GM19023 (cell line): ENCODE results near the gene FRMD5.
"Not testable (repeated sequence)": the region's sequence is repeated elsewhere in the genome, so short reads cannot be mapped to it uniquely, and the experiment has no call there.

ENCODE experiments used
- ATAC-seq: cut with Tn5 transposase; IDR thresholded peaks from one replicate; pipeline ENCODE4 v1.9.1; 2021; ENCODE audit warnings: mild to moderate bottlenecking, moderate library complexity; ENCODE audit not compliant: unreplicated experiment

Gene FRMD5

DNA sequence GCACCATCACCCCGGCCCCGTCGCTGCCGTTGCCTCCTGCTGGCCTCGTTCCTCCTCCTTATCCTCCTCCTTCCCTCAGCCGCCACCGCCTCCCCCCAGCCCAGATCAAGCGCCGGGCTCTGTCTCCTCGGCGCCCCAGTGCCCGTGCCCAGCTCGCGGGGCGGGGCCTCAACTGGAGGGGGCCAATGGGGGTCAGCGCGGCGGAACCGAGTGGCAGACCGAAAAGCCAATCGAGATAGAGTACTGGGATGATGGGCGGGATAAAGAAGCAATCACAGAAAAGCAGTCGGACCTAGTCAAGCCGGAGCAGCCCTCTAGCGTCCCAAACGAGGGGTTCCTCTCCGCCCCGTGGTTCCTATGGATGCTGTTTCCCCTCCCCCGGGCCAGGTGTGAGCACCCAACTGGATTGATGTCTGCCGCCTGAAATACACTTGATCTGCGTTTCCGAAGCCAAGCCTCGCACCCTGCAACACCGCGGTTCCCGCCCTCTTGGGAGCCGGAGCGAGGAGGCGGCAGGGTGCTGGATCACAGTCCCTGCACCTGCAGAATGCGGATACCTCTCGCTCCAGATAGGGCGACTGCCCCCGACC is at the start of gene FRMD5:
Gene FRMD5, minus strand, starts transcription at position 121 of the 590 bp plus-strand sequence.
- ATAC-seq = peak; percentile 98

DNA sequence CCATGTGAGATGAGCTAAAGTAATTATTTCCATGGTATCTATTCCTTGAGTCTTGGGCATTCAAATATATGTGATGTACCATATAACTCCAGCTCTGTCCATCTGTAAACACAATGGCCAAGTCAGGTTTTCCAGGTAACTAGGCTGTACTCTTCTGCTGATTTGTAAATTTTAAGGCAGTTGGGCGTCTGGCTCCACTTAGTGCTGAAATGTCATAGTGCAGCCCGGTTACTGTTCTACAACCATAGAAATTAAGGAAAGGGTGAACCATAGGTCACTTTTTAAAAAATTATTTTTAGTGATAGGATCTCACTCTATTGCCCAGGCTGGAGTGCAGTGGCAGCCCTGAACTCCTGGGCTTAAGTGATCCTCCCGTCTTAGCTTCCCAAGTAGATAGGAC is 48.8 kb upstream of the FRMD5 start:
- ATAC-seq = no peak

DNA sequence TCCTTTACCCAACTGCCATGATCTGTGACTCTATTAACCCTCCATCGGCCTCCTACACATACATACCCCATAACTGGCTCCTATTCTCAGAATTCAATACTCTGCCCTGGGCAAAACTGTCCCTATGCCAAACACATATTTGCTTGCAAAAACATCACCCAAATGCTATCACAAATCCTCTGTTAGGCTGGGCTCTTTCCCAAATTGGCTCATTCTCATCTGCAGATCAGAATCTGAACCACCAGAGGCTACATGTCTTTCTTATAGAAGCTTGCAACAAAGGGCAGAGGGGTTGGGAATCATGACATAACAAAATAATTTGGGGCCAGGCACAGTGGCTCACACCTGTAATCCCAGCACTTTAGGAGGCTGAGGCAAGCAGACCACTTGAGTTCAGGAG is 48.1 kb upstream of the FRMD5 start:
- no peak for ATAC-seq

DNA sequence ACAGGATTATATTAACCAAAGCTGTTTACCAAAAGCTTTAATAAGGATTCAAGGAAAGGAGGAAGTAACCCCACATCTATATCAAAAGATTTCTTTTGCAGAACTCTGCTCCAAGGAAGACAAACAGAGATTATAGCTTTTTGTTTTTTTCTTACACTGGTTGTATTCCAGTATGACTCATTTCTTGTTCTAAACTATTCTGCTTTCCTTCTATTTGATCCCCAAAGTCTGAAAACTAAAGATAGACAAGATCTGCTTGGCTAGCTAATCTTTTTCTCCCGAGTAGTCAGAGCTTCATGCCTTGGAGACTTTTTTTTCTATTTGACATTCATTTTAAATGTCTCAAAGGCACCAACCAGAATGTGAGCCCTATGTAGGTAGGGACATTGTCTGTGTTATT is 36.8 kb upstream of the FRMD5 start:
- ATAC-seq = no peak

DNA sequence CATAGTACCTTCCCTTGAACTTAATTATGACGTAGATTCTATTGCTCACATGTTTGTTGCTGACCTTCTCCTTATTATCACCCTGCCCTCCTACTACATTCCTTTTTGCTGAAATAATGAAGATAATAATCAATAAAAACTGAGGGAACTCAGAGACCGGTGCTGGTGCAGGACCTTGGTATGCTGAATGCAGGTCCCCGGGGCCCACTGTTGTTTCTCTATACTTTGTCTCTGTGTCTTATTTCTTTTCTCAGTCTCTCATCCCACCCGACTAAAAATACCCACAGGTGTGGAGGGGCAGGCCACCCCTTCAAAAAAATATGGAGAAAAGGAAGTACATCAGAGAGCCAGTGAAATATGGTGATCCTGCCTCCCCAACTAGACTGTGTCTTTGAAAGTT is 34.2 kb upstream of the FRMD5 start:
- ATAC-seq = not testable (repeated sequence)

DNA sequence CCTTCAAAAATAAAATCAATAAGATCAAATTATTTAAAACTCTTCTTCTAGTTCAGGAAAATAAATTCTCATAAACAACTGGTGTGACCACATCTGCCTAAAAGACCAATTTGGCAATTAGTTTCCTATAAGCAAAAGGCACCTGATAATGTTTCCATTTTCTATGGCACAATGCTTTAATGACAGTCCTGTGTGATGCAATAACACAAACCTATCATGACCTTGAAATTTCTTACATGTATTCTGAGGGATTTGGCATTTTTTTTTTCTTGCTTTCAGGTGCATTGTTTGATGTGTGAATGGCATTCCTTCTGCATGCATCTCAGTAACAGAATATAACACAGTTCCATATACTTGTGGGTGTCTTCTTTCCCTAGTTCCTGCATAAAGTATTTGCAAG is 32.5 kb upstream of the FRMD5 start:
- ATAC-seq = no peak

DNA sequence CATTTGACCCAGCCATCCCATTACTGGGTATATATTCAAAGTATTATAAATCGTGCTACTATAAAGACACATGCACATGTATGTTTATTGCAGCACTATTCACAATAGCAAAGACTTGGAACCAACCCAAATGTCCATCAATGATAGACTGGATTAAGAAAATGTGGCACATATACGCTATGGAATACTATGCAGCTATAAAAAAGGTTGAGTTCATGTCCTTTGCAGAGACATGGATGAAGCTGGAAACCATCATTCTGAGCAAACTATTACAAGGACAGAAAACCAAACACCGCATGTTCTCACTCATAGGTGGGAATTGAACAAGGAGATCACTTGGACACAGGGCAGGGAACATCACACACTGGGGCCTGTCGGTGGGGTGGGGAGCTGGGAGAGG is 31.9 kb upstream of the FRMD5 start:
- ATAC-seq = not testable (repeated sequence)

DNA sequence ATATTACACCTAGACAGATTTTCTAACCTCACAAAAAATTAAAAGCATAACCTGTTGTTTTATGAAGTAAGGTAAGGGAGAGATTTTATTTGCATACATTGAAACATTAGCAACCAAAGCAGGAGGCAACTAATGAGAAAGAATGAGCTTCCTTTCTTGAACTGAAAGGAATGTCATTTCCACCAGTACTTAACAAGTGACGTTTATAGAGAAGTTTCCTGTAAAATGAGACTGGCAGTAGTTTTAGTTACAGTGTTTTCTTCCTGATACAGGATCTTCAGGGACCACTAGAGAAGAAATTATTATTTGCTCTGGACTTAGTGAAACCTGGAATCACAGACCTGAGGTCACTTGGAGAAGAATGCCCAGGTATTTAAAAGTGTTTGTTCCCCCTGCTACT is 27.4 kb upstream of the FRMD5 start:
- no peak for ATAC-seq

DNA sequence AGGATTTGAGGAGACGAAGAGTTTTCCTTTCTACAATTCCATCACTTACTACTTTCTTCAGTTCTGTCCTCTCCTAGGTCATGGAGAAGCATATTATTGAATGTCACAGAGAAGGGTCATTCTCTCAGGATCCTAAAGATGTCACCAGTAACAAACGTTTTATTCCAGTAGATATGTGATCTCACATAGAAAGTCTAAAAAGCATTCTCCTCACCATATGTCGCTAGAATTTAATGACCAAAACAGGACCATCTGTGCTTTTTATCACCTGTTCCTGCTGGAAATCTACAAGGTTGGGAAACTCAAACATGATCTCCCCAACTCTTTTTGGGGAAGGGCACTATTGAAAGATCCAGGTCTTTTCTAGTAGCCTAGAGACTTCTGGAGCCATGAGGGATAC is 24.0 kb upstream of the FRMD5 start:
- ATAC-seq = no peak

DNA sequence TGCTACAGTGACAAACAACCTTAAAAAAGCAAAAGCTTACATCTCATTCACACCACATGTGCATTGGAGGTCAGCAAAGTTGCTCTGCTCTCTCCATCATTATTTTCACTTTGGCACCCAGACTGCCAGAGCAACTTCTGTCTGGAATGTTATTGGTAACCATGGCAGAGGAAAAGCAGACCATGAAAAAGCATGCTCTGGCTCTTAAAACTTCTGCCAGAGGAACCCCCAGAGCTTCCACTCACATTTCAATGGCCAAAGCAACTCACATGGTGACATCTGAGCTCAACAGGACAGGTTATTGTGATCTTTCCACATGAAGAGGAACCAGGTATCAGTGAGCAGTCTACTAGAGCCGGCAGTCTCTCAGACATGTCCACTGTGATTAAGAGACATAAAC is 21.9 kb upstream of the FRMD5 start:
- no peak for ATAC-seq

DNA sequence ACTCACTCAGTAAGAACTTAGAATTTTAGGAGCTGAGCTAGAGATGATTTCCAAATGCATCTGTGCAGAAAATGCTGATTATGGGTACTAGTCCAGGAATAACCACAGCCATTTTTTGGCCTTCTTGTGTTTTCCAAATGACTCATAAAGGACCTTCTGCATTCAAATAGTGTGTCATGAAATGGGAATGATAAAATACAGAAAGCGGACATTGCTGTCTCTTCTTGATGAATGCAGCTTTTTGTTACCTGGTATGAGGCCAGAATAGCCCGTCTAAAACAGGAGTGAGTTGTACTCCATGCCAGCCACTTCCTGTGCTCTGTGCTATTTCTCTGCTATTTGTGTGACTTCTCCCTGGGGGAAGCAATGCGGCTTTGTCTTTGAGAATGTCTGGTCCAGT is 20.5 kb upstream of the FRMD5 start:
- no peak for ATAC-seq

DNA sequence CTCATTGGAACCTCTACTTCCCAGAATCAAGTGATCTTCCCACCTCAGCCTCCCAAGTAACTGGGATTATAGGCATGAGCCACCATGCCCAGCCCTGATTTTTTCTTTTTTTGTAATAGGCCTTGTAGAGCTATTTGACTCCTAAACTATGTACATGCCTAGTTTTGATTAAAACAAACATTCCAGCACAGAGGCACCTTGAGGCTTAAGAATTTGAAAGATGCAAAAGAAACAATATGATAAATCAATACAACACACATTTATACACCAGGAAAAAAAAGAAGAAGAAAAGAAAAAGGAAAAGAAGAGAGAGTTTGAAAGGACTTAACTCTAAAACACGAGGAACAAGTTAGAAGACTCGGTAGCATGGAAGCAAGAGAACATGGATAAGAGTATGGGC is 13.9 kb upstream of the FRMD5 start:
- ATAC-seq = no peak

DNA sequence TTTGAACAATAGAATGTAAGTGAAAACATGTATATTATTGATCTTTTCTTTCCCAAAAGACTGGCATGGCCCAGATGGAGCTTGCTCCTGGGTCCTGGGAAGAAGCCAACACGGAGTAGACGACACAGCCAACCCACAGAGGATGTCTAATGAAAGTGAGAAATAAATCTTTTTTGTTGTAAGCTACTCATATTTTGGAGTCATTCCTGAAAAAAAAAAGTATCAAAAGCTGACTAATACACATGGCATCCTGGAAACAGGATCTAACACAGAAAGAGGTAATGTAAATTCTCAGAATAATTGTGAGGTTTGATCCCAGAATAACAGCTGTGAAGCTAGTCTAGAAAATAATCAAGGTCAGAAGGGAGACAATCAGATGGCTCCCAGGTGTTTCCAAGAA is 12.6 kb upstream of the FRMD5 start:
- no peak for ATAC-seq

DNA sequence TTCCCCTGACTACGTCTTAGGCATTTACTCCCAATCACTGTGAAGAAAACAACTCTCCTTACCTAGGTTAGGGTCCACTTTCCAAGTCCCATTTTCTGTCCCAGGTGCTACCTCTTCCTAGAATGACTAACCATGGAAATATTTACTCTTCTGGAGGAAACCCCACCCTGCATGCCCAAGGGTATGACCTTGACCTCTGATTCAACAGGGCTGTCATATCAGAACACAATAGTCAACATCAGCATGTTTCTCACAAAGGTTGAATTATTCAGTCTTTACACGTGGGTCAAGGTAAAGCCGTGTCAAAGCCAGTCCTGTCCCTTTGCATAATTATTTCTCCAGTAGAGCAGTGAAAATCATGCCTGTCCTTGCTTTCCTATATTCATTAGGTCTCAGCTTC is 4.3 kb upstream of the FRMD5 start:
- no peak for ATAC-seq

DNA sequence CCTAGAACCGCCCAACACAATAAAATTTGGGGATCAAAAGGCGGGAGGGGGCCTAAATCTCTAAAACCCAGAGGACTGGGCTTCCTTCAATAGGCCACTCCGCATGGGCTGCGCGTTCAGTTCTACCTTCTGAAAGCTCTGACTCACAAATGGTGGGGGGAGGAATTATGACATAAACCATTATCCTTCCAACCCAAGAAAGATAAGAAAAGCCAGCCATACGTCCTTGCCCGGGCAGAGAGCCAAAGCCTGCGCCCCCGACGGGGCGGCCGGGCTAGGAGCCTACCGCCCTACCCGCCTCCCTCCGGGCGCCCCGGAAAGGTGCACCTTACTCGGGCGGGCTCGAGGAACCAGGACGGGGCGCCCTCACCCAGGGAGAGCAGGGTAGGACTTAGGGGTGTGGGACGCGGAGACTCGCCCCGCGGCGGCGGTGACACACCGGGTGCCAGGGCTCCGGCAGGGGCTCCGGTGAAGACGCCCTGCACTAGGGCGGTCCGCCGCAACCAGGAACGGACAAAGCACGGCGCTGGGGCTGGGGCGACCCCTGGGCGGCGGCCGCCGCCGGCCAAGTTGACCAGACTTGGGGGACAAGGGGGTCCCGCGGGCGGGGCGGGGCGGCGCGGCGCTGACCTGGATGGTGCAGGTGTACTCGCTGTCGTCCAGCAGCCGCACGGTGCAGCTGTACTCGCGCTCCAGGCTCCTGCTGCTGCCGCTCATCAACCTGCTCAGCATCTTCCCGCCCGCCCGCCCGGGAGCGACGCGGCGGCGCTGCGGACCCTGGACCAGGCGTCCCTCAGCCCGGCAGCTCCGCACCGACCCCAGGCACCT is 534 bp downstream of the FRMD5 start:
- ATAC-seq = peak; percentile 29

DNA sequence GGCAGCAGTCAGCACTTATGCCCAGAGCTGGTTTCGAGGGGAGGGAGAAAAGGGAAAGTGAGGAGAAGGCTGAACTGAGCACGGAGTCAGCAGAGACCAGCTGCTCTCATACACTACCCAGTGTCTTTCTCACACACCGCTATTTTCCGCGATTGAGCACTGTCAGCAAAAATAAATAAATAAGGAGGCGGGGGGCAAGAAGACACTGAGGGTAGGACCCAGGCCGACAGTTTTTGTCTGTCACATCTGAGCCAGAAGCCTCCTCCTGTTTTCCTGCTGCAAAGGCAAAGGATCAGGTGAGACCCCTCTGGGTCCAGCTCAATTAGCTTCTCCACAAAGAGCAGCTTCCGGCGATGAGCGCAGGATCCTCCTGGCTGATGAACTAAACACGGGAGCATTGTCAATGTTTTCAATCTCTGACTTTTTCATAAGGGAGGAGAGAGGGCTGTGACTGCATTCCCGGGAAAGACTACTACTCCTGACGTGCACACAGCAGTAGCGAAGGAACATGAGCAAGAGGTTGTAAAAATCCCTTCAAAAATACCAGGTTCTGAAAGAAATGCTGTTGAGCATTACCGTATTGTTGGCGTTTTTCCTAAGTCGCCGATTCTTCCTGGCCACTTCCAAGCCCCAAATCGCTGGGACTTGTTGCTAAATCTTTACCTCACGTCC is 1.3 kb downstream of the FRMD5 start:
- ATAC-seq = no peak

DNA sequence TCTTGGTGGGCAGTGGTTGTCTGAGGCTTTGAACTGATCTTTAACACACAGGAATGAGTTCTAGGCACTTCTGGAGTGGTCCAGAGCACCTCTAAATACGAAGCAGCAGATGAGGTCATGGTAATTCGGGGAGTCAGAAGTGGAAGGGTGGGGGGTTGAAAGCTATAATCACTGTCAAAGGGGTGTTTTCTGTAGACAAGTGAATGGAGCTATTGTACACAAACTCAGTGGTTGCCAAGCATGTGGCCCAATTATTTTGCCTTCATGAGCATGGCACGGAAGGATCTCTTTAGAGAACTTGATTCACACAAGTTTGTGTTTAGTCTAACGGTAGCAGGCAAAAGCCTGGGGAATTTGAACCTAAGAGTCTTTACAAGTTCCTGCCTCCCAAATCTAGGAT is 6.3 kb downstream of the FRMD5 start:
- ATAC-seq = no peak

DNA sequence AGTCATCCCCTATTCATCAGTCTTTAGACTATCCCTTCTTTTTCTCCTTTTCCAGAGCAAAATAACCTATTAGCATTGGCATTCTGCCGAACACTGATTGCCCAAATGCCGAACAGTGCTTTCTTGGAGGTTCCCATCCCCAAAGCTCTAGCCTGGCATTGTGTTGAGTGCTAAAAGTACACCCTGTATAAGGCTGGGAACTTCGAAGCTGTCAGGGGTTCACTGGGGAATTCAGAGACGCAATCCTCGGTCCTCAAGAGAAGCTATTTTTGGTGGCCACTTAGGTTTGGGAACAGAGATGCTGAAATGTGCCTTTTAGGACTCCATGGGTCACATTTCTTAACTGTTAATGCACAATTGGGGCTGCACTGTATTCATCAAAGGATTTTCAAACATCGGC is 8.4 kb downstream of the FRMD5 start:
- no peak for ATAC-seq

DNA sequence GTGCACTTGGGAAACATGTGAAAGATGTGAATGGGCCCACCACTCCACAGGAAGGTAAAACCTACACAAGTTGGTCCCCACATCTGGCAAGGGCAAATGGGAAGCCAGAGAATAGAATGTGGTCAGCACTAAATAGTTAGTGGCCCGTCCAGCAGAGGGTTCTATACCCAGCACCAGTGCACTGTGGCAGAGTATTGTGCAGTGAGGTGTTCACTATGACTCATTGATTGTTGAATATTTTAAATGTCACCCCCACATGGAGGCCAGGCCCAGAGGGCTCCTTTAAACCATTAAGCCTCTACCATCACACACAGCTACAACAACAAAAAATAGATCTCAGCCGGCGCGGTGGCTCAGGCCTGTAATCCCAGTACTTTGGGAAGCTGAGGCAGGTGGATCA is 11.7 kb downstream of the FRMD5 start:
- ATAC-seq = no peak

DNA sequence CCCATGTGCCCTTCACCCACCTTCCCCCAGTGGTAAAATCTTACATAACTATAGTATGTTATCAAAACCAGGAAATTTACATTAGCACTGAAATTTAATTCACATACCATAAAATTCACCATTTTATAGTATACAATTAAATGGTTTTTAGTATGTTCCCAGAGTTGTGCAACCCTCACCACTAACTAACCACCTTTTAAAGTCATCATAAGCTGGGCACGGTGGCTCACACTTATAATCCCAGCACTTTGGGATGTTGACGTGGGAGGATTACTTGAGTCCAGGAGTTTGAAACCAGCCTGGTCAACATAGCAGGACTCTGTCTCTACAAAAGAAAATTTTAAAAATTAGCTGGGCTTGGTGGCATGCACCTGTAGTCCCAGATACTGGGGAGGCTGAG is 13.7 kb downstream of the FRMD5 start:
- no peak for ATAC-seq

DNA sequence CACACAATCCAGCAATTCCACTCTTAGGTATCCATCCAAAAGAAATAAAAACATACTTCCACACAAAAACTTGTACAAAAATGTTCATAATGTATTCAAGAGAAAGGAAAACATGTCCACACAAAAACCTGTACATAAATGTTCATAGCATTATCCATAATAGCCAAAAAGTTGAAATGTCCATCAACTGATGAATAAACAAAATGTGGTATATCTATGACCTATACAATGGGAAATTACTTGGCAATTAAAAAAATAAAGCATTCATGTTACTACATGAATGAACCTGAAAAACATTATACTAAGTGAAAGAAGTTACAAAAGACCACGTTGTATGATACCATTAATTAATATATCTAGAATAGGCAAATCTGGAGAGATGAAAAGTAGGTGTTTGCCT is 17.9 kb downstream of the FRMD5 start:
- ATAC-seq = no peak

DNA sequence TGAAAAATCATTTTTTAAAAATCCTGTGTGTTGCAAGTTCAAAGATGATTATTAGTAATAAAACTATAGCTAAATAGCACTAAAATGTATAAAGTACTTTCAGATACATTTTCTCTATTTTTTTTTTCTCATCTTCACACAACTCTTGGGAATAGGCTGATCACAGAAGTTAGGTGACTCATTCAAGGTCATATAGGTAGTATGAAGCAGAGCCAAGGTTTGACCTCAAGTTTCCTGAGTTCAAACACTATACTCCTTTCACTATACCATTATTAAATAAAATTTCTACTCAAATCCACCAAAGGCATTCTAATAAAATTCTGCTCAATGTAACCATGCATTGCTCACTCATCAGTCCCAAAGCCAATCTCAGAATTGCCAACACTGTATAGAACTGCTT is 21.3 kb downstream of the FRMD5 start:
- ATAC-seq = no peak
